GM23338 (cell line): ENCODE data around the gene RIMS1.
A peak's percentile ranks its signal among the peaks of the same experiment; 100 is the strongest.

Experiments
- CREB1 ChIP-seq: fragments of 250-450 bp; sonication (Bioruptor Pico); IDR thresholded peaks from 2 replicates; pipeline ENCODE4 v1.5.0; 2020; ENCODE audit warnings: low read depth, mild to moderate bottlenecking, moderate library complexity
- EZH2 ChIP-seq: fragments of 200-600 bp; sonication (generic); IDR thresholded peaks from one replicate; pipeline ENCODE4 v1.8.0; 2017; ENCODE audit warnings: antibody characterized with exemption, mild to moderate bottlenecking, low read depth; ENCODE audit not compliant: unreplicated experiment
- EZH2phosphoT487 ChIP-seq: fragments of 200-600 bp; sonication (generic); IDR thresholded peaks from one replicate; pipeline ENCODE4 v1.8.1; 2018; ENCODE audit warnings: antibody characterized with exemption; ENCODE audit not compliant: unreplicated experiment
- JUNB ChIP-seq: IDR thresholded peaks from one replicate; pipeline ENCODE4 v1.6.1; 2016; ENCODE audit warnings: antibody characterized with exemption; ENCODE audit not compliant: unreplicated experiment
- NANOG ChIP-seq: IDR thresholded peaks from 2 replicates; pipeline ENCODE4 v1.6.1; 2016; ENCODE audit warnings: antibody characterized with exemption, borderline replicate concordance
- POLR2AphosphoS5 ChIP-seq: IDR thresholded peaks from 2 replicates; pipeline ENCODE4 v1.6.1; 2016; ENCODE audit warnings: antibody characterized with exemption, low read depth
- STAT1 ChIP-seq: IDR thresholded peaks from one replicate; pipeline ENCODE4 v1.6.1; 2016; ENCODE audit warnings: antibody characterized with exemption; ENCODE audit not compliant: unreplicated experiment
- ZNF114 ChIP-seq: fragments of 250-450 bp; sonication (Bioruptor Pico); IDR thresholded peaks from 2 replicates; pipeline ENCODE4 v1.5.0; 2020; ENCODE audit warnings: mild to moderate bottlenecking, moderate library complexity
- ZNF331 ChIP-seq: fragments of 250-450 bp; sonication (Bioruptor Pico); IDR thresholded peaks from 2 replicates; pipeline ENCODE4 v1.5.0; 2020; ENCODE audit warnings: low read depth, mild to moderate bottlenecking, moderate library complexity
- TF ChIP-seq, protein P1 (sequence below): IDR thresholded peaks from one replicate; pipeline ENCODE4 v1.6.1; 2018; ENCODE audit warnings: antibody characterized with exemption; ENCODE audit not compliant: unreplicated experiment
- TF ChIP-seq, protein P2 (sequence below), 2 experiments: fragments of 200-600 bp in 1 of 2; sonication (generic) in 1 of 2; conservative IDR thresholded peaks; 2 replicates each; pipeline versions ENCODE4 v1.5.1 to v1.6.1; 2016 to 2017; ENCODE audit warnings: antibody characterized with exemption in 2 of 2, low read depth in 2 of 2, mild to moderate bottlenecking in 2 of 2, moderate library complexity in 1 of 2
- TF ChIP-seq, protein P3 (sequence below): IDR thresholded peaks from 2 replicates; pipeline ENCODE4 v1.6.1; 2016; ENCODE audit warnings: antibody characterized with exemption
- TF ChIP-seq, protein P4 (sequence below): fragments of 250-450 bp; sonication (Bioruptor Pico); IDR thresholded peaks from 2 replicates; pipeline ENCODE4 v1.5.0; 2020; ENCODE audit warnings: mild to moderate bottlenecking, moderate library complexity

DNA sequence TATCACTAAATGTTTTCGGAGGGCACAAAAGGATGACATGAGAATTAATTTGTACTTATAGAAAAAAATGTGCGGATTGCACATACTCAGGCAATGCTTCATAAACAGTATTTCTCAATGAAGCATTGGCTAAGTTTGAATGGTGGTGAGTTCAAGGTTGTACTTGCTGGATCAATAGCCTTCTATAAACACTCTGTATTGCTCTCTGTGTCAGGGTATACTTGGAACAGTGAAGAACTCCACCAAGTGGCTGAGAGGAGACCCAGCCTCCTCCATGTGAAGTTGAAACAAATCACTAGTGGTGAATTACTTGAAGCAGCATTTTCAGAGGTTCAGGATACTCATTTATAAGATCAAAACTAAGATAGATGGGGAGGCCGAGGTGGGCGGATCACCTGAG lies 360.6 kb downstream of the RIMS1 start:
- TF ChIP-seq, protein P1, sequence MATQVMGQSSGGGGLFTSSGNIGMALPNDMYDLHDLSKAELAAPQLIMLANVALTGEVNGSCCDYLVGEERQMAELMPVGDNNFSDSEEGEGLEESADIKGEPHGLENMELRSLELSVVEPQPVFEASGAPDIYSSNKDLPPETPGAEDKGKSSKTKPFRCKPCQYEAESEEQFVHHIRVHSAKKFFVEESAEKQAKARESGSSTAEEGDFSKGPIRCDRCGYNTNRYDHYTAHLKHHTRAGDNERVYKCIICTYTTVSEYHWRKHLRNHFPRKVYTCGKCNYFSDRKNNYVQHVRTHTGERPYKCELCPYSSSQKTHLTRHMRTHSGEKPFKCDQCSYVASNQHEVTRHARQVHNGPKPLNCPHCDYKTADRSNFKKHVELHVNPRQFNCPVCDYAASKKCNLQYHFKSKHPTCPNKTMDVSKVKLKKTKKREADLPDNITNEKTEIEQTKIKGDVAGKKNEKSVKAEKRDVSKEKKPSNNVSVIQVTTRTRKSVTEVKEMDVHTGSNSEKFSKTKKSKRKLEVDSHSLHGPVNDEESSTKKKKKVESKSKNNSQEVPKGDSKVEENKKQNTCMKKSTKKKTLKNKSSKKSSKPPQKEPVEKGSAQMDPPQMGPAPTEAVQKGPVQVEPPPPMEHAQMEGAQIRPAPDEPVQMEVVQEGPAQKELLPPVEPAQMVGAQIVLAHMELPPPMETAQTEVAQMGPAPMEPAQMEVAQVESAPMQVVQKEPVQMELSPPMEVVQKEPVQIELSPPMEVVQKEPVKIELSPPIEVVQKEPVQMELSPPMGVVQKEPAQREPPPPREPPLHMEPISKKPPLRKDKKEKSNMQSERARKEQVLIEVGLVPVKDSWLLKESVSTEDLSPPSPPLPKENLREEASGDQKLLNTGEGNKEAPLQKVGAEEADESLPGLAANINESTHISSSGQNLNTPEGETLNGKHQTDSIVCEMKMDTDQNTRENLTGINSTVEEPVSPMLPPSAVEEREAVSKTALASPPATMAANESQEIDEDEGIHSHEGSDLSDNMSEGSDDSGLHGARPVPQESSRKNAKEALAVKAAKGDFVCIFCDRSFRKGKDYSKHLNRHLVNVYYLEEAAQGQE = no peak
- TF ChIP-seq, protein P2, sequence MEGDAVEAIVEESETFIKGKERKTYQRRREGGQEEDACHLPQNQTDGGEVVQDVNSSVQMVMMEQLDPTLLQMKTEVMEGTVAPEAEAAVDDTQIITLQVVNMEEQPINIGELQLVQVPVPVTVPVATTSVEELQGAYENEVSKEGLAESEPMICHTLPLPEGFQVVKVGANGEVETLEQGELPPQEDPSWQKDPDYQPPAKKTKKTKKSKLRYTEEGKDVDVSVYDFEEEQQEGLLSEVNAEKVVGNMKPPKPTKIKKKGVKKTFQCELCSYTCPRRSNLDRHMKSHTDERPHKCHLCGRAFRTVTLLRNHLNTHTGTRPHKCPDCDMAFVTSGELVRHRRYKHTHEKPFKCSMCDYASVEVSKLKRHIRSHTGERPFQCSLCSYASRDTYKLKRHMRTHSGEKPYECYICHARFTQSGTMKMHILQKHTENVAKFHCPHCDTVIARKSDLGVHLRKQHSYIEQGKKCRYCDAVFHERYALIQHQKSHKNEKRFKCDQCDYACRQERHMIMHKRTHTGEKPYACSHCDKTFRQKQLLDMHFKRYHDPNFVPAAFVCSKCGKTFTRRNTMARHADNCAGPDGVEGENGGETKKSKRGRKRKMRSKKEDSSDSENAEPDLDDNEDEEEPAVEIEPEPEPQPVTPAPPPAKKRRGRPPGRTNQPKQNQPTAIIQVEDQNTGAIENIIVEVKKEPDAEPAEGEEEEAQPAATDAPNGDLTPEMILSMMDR (conservative IDR thresholded peaks at IDR 0.05; ENCODE audit: low read depth in 2 of 2) = peak in 1 of 2 experiments; percentile 62; a peak in 2 of 4 replicates
- TF ChIP-seq JUNB (no peak), EZH2phosphoT487 (no peak), CREB1 (CRISPR knock-in tag) (no peak), EZH2 (no peak), POLR2AphosphoS5 (no peak), STAT1 (no peak), ZNF331 (CRISPR knock-in tag) (no peak), NANOG (no peak), ZNF114 (no peak)
- TF ChIP-seq, protein P3, sequence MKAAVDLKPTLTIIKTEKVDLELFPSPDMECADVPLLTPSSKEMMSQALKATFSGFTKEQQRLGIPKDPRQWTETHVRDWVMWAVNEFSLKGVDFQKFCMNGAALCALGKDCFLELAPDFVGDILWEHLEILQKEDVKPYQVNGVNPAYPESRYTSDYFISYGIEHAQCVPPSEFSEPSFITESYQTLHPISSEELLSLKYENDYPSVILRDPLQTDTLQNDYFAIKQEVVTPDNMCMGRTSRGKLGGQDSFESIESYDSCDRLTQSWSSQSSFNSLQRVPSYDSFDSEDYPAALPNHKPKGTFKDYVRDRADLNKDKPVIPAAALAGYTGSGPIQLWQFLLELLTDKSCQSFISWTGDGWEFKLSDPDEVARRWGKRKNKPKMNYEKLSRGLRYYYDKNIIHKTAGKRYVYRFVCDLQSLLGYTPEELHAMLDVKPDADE = no peak
- TF ChIP-seq, protein P4, sequence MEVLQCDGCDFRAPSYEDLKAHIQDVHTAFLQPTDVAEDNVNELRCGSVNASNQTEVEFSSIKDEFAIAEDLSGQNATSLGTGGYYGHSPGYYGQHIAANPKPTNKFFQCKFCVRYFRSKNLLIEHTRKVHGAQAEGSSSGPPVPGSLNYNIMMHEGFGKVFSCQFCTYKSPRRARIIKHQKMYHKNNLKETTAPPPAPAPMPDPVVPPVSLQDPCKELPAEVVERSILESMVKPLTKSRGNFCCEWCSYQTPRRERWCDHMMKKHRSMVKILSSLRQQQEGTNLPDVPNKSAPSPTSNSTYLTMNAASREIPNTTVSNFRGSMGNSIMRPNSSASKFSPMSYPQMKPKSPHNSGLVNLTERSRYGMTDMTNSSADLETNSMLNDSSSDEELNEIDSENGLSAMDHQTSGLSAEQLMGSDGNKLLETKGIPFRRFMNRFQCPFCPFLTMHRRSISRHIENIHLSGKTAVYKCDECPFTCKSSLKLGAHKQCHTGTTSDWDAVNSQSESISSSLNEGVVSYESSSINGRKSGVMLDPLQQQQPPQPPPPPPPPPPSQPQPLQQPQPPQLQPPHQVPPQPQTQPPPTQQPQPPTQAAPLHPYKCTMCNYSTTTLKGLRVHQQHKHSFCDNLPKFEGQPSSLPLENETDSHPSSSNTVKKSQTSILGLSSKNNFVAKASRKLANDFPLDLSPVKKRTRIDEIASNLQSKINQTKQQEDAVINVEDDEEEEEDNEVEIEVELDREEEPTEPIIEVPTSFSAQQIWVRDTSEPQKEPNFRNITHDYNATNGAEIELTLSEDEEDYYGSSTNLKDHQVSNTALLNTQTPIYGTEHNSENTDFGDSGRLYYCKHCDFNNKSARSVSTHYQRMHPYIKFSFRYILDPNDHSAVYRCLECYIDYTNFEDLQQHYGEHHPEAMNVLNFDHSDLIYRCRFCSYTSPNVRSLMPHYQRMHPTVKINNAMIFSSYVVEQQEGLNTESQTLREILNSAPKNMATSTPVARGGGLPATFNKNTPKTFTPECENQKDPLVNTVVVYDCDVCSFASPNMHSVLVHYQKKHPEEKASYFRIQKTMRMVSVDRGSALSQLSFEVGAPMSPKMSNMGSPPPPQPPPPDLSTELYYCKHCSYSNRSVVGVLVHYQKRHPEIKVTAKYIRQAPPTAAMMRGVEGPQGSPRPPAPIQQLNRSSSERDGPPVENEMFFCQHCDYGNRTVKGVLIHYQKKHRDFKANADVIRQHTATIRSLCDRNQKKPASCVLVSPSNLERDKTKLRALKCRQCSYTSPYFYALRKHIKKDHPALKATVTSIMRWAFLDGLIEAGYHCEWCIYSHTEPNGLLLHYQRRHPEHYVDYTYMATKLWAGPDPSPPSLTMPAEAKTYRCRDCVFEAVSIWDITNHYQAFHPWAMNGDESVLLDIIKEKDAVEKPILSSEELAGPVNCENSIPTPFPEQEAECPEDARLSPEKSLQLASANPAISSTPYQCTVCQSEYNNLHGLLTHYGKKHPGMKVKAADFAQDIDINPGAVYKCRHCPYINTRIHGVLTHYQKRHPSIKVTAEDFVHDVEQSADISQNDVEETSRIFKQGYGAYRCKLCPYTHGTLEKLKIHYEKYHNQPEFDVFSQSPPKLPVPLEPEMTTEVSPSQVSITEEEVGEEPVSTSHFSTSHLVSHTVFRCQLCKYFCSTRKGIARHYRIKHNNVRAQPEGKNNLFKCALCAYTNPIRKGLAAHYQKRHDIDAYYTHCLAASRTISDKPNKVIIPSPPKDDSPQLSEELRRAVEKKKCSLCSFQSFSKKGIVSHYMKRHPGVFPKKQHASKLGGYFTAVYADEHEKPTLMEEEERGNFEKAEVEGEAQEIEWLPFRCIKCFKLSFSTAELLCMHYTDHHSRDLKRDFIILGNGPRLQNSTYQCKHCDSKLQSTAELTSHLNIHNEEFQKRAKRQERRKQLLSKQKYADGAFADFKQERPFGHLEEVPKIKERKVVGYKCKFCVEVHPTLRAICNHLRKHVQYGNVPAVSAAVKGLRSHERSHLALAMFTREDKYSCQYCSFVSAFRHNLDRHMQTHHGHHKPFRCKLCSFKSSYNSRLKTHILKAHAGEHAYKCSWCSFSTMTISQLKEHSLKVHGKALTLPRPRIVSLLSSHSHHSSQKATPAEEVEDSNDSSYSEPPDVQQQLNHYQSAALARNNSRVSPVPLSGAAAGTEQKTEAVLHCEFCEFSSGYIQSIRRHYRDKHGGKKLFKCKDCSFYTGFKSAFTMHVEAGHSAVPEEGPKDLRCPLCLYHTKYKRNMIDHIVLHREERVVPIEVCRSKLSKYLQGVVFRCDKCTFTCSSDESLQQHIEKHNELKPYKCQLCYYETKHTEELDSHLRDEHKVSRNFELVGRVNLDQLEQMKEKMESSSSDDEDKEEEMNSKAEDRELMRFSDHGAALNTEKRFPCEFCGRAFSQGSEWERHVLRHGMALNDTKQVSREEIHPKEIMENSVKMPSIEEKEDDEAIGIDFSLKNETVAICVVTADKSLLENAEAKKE (CRISPR knock-in tag) = no peak
